Thyroid gland (tissue), 4 donors: ENCODE measurements around the gene ACTR8.

Experiments
- CTCF ChIP-seq, 6 experiments: fragments of 200-600 bp in 3 of 6; fragments of 450-650 bp in 3 of 6; sonication (generic) in 3 of 6; IDR thresholded peaks; one replicate each; pipeline ENCODE4 v1.5.1; 2016 to 2019; ENCODE audit warnings: antibody characterized with exemption in 6 of 6, mild to moderate bottlenecking in 2 of 6, inconsistent platforms in 1 of 6, moderate library complexity in 1 of 6
- POLR2A ChIP-seq, 2 donors: fragments of 450-650 bp; IDR thresholded peaks; one replicate each; pipeline ENCODE4 v1.6.1; 2017; ENCODE audit warnings: antibody characterized with exemption in 2 of 2, mild to moderate bottlenecking in 2 of 2, moderate library complexity in 1 of 2

DNA sequence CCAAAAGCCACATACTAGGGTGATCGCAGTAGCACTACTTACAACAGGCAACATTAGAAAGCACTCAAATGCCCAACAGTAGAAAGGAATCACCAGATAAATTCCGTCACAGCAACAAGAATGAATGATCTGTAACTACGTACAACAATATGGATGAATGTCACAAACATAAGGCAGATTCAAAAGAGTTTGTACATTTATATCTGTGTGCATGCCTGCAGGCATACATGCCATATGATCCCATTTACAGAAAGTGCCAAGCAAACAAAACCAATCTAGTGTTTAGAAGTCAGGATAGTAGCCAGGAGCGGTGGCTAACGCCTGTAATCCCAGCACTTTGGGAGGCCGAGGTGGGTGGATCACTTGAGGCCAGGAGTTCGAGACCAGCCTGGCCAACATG is 32.0 kb downstream of the ACTR8 start:
- TF ChIP-seq CTCF (IDR thresholded peaks at IDR 0.05) (no peak), POLR2A (IDR thresholded peaks at IDR 0.05) (no peak)
